H1 (cell line): ENCODE results near the gene ZMPSTE24. TPM values are rescaled to one million over a fixed set of nuclear protein-coding genes. Genes with fewer than 3 reads are reported as not detected.

Experiments
- ATF2 ChIP-seq: IDR thresholded peaks from 2 replicates; pipeline ENCODE4 v1.6.1; 2012; ENCODE audit warnings: low read length, inconsistent platforms
- BCL11A ChIP-seq, 2 experiments: IDR thresholded peaks; one replicate each; pipeline ENCODE4 v1.6.1; 2011; ENCODE audit warnings: low read depth in 2 of 2, low read length in 2 of 2, mild to moderate bottlenecking in 2 of 2
- BRCA1 ChIP-seq: IDR thresholded peaks from 2 replicates; pipeline ENCODE4 v1.6.1; 2012; ENCODE audit warnings: low read depth, low read length, improper control_type of control experiment
- CHD2 ChIP-seq: IDR thresholded peaks from 2 replicates; pipeline ENCODE4 v1.6.1; 2012; ENCODE audit warnings: low read length, improper control_type of control experiment
- RAD21 ChIP-seq, 2 experiments: IDR thresholded peaks in 1 of 2; conservative IDR thresholded peaks in 1 of 2; 2 replicates each; pipeline ENCODE4 v1.6.1; 2011; ENCODE audit warnings: low read depth in 2 of 2, low read length in 2 of 2, improper control_type of control experiment in 1 of 2, inconsistent platforms in 1 of 2, mild to moderate bottlenecking in 1 of 2, moderate library complexity in 1 of 2
- RFX5 ChIP-seq: IDR thresholded peaks from 2 replicates; pipeline ENCODE4 v1.6.1; 2011; ENCODE audit warnings: low read depth, low read length, improper control_type of control experiment, borderline replicate concordance
- RNF2 ChIP-seq: fragments of 200-900, 300-1000 bp; sonication (generic); IDR thresholded peaks from 2 replicates; pipeline ENCODE4 v1.7.1; 2016; ENCODE audit warnings: borderline replicate concordance, low read depth, mild to moderate bottlenecking, antibody characterized with exemption, low read length; ENCODE audit not compliant: poor library complexity, severe bottlenecking; ENCODE audit errors: missing control alignments
- TBP ChIP-seq: IDR thresholded peaks from 2 replicates; pipeline ENCODE4 v1.6.1; 2011; ENCODE audit warnings: low read depth, low read length, improper control_type of control experiment
- polyA plus RNA-seq, 7 experiments: library from polyadenylated mRNA; depleted of rRNA in 3 of 7; stranded (reverse) in 5 of 7; unstranded in 2 of 7; fragments of >200 nt in 5 of 7; fragments of 200-250 nt in 2 of 7; gene quantifications; 1 replicate in 5 of 7; 2 replicates in 1 of 7; 4 replicates in 1 of 7; pipeline versions ENCODE4 v1.2.1 to v1.2.3, GENCODE V29; 2011 to 2013; ENCODE audit warnings: missing spikeins in 2 of 7, mixed read lengths in 2 of 7
- total RNA-seq: library from RNA; stranded (reverse); fragmentation: NEBNext Ultra II Directional; extraction: Animal tissue kit (Norgen Biotek cat#: 25700); gene quantifications from 2 replicates; pipeline ENCODE4 v1.2.1, GENCODE V29; 2021
- TF ChIP-seq, protein P1 (sequence below): IDR thresholded peaks from 2 replicates; pipeline ENCODE4 v1.6.1; 2011; ENCODE audit warnings: low read depth, mild to moderate bottlenecking, low read length; ENCODE audit not compliant: insufficient read depth

The ZMPSTE24 gene
- total and polyA plus RNA-seq, 2 of the 8 experiments (the other 6 are each of a cell fraction or from before 2014, with no cell fraction given): 12.7 to 42.9 TPM

GRCh38 chr1:40239626-40240025, 18.4 kb upstream of the ZMPSTE24 start (continued):
- TF ChIP-seq ATF2 (no peak), TBP (no peak), CHD2 (no peak), BCL11A (IDR thresholded peaks at IDR 0.05; ENCODE audit: low read depth in 2 of 2, low read length in 2 of 2) (no peak), BRCA1 (no peak), RAD21 (IDR thresholded peaks at IDR 0.05 in 1 of 2, conservative IDR thresholded peaks at IDR 0.05 in 1 of 2; ENCODE audit: low read depth in 2 of 2, low read length in 2 of 2) (no peak), RNF2 (no peak), RFX5 (no peak)
- TF ChIP-seq, protein P1, sequence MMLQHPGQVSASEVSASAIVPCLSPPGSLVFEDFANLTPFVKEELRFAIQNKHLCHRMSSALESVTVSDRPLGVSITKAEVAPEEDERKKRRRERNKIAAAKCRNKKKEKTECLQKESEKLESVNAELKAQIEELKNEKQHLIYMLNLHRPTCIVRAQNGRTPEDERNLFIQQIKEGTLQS: no peak
